Body of pancreas (tissue), 4 donors: ENCODE data around the gene CHMP2B.

Experiments
- CTCF ChIP-seq, 7 experiments: fragments of 450-650 bp in 4 of 7; fragments of 200-600 bp in 3 of 7; sonication (generic) in 3 of 7; IDR thresholded peaks; one replicate each; pipeline ENCODE4 v1.5.1; 2016 to 2019; ENCODE audit warnings: antibody characterized with exemption in 7 of 7
- POLR2A ChIP-seq, 3 donors: fragments of 450-650 bp; IDR thresholded peaks; one replicate each; pipeline ENCODE4 v1.6.1; 2016; ENCODE audit warnings: antibody characterized with exemption in 3 of 3, mild to moderate bottlenecking in 2 of 3

- TF ChIP-seq POLR2A (IDR thresholded peaks at IDR 0.05): no peak
- TF ChIP-seq CTCF (IDR thresholded peaks at IDR 0.05): no peak
Observed at GRCh38 chr3:87250009-87250408, 22.9 kb downstream of the CHMP2B start.
